NCI-H774 (cell line): Measurements from ENCODE around the gene S100A5.

Experiments
- DNase-seq: peaks from one replicate; lab custom pipeline; 2025; lab: John Stamatoyannopoulos, UW

Gene S100A5

DNA sequence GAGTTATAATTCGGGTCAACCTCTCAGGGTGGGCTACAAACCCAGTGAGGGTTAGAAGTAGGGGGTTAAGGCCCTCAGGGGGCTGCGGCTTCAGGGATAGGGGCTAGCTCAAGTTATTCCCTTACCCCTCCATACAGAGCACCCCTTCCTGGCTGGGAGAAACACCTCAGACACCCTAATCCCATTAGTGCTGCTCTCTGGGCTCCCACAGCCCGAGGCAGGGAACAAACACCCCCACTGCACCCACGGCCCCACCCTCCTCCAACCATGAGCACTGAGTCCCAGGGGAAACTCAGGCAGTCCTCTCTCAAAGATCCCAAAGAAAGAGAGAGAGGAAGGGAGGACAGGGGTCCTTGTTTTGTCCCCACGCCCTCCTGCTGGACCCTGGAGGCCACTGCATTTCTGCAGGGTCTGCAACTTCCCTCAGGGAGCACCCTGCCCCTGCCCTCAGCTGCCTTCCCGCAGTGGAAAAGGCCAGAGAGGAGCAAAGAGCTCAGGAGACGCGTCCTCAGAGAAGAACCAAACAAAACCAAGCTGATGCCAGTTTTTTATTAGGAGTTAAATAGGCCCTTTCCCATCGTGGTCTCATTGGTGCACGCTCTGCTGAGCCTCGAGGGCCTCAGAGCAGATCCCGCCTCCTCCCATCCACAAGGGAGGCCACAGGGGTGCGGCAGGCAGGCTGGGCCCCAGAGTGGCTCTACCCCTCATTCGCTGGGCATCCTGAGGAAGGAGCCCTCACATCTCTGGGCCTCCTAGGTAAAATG, 6.2 kb upstream of the S100A5 start:
- no peak for DNase-seq

DNA sequence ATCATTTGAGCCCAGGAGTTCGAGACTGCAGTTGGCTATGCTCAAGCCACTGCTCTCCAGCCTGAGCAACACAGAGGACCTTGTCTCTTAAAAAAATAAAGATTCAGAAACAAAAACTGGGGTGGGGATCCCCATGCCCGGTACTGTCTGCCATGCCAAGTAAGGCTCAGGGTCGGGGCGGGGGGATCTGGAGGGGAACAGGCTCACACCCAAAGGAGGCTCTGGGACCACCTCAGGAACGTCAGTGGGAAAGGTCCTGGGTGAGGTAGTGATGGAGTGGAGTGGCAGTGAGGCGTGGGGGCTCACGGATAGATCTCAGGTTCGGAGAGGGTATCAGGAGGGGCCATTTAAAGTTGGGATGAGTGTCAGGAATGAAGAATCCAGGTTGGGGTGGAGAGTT, 5.6 kb upstream of the S100A5 start:
- no peak for DNase-seq

DNA sequence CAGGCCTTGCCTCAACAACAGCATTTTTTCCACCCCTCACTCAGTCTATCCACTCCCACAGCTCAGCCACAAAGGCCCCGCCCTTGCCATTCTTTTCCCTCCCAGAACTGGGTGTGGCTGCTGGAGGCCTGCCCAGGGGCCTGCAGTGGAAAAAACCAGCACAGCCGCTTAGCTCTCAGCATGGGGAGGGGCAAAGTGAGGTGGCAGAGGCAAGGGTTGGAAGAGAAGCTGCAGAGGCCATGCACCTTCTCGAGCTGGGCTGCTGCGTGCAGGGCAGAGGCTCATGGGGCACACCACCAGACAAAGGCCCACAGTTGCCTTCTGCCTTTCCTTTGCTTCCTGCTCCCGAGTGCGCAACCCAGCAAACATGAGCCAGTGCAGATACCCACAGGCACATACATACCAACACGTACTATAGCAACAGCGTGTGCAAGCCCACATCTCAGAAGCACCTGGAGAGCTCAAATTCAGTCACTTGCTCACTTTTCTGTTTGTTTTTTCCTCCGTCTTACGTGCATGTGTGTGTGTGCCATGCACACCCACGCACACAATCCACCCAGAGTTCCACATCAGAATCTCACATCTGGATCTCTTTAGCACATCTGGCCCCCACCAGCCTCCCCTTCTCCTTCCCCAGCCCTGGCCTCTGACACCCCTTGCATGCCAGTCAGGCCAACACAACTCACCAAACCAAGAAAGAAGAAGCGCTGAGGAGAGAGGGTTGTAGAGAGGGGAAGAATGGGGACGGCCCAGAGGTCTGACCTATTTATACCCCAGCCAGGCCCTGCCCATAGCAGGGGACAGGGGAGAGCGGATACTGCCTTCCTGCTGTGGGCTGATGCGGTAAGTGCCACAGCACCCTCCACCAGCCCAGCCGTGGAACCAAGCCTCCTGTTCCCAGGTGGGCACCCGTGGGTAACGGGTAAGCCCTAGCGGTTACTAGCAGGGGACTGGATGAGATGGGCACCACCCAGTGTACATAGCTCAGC, 4.6 kb upstream of the S100A5 start, which contains the start of gene S100A4:
Gene S100A4 (minus strand): TSS at position 740 of the 989 bp plus-strand sequence. CDS start 1,012 bp downstream, outside the sequence.
- DNase-seq: peak; percentile 67

DNA sequence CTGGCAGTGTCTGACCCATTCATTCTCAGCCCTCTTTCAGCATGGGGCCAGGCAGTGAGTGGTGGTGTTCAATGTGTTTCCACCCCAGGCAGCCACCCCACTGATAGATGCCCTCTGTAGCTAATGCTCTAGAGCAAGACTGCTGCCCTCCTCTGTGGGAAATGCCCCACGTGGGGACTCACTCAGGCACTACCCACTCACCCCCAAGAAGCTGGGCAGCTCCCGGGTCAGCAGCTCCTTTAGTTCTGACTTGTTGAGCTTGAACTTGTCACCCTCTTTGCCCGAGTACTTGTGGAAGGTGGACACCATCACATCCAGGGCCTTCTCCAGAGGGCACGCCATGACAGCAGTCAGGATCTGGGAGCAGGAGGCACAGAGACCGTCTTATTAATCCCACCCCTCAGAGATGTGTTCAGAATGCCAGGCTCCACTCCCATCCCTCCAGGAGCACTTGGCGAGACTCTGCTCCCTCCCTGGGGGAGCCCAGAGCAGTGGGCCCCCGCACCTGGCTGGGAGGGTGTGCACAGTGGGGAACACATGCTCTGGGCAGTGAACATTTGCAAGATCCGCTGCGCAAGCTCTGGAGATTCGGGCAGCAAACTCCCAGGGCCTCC, 3.8 kb upstream of the S100A5 start:
- DNase-seq: no peak

DNA sequence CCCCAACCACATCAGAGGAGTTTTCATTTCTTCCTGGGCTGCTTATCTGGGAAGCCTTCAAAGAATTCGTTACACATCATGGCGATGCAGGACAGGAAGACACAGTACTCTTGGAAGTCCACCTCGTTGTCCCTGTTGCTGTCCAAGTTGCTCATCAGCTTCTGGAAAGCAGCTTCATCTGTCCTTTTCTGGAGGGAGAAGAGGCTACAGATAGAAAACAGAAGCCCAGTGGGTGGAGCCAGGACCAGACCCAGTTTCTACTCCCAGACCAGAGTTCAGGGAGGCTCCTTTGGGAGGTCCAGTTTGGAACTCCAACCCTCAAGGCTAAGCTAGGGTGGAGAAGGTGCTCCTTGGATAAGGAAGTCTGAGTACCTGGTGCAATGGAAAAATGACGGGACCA, 3.0 kb upstream of the S100A5 start:
- DNase-seq: no peak

DNA sequence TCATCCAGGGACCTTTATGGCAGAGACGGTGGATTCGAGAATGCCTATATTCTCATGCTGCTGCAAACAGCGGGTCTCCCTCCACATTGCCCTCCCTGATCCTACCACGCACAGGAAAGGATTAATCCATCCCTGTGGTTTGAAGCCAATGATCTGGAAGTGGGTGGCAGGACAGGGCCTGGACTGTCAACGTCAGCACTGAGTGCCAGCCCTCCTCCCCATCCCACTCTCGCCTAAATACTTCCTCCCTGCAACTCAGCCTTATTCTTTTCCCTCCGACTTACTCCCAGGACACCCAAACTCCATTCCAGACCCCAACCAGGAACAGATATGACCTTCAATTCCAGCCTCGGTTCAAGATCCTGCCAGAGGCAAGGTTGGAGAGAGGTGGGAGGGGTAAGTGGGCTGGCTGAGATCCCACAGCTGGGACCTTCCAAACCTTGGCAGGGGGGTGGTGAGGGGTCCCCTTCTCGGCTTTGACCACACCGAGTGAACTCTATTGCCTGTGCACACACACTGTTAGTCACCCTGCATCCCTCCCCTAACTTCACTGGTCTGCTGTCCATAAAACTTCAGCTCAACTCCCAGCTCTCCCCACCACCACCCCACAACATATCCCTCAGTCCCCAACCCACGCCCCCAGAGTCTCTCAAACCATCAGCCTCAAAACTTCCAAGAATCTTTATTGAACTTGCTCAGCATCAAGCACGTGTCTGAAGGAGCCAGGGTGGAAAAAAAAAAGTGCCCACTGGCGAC, 2.4 kb upstream of the S100A5 start:
- DNase-seq: no peak

DNA sequence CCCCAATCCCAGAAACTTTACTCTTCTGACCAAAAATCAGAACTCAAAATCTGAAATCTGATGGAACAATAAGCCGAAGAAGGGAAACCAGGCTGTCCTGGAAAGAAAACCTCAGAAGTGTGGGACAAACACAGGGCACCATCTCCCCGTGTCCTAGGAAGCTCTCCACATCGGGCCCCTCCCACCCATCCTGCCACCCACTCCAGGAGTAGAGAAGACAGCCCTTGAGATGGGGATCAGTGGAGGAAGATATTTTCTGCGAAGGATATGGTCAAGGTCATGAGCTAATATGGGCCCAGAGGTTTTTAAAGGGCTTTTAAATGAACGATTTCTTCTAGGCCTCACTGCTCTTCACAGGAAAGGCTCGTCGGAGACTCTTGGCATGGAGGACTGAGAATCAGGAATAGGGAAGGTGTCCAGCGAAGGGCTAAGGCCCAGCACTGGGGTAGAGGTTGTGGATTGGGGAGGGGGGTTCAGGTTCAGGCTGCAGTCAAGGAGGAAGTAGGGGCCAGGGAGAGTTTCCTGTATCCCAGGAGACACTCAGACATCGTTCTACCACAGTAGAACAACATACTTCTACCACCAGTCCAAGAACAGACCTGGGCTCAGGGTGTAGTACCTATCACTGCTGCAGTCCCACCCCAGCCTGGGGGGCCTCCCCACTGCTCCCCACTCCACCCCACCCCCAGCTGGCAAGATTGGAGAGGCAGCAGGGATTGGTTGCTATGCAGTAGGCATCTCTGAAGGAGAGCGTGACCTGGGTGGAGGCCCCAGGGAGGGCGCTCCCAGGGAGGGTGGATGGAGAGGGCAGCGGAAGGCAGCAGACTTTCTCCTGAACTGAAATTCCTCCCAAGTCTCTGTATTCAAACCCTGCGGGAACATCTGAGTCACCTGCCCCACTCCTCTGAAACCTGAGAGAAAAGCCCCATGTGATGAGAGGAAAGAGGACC, 1.2 kb upstream of the S100A5 start:
- no peak for DNase-seq

DNA sequence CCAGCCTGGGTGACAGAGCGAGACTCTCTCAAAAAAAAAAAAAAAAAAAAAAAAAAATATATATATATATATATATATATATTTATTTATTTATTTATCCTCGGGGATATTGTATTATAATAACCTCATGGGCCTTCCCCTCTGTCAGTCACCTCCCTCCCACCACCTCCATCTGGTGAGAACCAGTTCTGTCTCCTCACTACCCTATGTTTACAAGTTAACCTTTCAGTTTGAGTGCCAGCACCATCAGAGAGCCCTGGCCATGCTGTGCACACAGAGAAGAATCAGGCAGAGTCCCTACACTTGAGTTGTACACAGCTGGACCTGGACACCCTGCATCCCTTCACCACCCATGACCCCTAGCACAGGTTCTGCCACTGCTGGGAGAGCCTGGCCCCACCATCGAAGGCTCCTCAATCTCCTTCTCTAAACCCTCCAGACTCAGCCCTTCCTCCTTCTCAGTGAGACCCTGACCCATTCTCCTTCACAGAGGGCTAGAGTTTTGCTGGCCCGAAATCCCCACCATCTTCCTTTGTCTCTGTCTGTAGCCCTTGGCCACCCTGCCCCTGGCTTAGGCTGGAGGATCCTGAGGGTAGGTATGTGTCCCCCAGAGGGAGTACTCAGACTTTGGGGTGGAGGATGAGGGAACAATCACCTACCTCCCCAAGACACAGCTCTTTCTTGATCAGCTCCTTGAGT, 1.2 kb downstream of the S100A5 start:
- no peak for DNase-seq

DNA sequence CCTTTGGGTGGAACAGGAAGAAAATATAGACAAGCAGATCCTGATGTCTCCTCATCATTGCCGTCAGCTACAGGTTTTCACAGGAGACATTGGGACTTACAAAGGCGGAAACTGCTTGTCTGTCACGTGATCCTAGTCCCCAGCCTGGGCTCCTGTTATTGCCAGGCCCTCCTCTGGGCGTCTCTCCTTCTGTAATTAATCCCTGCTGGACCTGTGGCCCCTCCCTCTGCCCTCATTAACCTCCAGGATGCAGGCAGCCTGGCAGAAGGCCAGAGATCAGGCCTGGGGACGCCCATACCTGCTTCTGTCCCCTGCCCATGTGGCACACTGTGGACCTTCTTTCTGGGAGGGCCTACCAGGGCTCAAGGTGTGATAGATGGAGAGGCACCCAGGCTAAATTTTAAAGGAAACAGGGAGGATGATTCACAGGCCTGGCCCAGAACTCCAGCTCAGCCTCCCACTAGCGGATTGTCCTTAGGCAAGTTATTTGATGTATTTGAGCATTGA, 2.4 kb downstream of the S100A5 start:
- DNase-seq: no peak

DNA sequence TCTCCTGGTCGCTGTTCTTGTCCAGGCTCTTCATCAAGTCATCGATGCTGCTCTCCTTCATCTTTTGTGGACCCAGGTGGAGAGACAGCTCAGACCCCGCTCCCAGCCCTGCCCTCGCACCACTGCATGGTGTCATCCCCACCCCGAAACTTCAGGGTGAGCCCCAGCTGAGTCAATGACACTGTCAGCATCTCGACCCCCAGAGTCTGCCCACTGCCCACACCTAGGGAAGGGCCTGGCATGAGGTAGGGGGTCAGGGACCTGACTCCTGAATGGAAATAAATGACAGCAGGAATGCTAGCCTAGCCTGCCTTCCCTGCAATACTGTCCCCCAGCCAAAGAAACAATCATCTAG, 3.4 kb downstream of the S100A5 start:
- no peak for DNase-seq

DNA sequence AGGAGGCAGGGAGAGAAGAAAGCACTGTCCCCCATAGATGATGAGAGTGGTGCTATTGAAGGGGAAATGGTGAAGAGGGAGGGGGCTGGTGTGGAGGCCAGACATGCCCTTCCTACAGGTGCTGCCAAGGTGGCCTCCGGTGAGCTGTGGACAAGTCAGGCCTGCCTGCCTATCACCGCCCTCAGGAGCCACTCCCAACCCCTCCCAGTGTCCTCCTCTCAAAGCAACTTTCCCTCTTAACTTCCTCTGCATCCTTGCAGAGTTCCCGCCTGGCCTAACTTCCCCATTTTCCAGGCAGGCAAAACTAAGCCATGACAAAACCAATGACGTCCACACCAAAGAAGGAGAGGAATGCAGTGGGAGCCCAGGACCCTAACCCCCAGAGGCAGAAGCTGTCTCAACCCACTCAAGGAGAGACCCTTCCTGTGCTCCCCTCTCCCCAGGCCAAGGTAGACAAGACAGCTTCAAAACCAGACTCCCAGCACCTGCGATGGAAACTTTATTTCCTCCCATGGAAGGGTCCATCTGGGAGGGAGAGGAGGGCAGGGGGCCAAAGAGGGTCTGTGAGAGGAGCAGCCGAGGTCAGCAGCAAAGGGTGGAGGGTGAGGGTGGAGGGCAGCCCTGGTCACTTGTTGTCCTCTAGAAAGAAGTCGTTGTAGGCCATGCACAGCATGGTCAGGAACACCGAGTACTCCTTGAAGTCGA, 3.9 kb downstream of the S100A5 start:
- no peak for DNase-seq

DNA sequence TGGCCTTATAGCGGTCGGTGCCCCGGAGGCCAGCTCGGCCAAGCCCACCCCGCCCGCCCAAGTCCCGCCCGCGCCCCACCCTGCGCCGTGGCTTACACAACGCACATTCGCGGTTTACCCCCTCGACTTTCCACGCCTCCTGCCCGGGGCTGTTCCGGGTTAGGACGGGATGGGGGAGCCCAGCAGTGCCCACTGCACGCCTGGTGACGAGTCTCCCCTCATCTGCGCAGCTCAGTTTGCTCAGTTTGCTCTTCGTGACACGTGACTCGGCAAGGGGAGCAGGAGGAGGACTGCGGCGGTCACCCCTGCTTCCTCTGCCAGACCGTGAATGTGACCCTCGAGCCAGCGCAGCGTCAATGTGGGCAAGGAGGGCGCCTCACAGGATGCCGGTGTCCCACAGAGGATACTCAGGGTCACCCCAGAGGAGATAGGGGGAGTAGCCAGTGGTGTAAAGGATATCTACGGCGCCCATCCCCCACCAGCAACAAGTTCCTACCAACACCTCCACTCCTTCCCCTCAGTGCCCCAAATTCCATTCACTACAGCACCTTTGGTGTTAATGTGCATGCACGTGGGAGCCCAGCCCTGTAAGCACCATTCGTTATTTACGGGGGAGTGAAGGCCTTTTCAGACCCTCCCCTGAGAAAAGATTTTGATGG, 4.6 kb downstream of the S100A5 start:
- DNase-seq: peak; percentile 56

DNA sequence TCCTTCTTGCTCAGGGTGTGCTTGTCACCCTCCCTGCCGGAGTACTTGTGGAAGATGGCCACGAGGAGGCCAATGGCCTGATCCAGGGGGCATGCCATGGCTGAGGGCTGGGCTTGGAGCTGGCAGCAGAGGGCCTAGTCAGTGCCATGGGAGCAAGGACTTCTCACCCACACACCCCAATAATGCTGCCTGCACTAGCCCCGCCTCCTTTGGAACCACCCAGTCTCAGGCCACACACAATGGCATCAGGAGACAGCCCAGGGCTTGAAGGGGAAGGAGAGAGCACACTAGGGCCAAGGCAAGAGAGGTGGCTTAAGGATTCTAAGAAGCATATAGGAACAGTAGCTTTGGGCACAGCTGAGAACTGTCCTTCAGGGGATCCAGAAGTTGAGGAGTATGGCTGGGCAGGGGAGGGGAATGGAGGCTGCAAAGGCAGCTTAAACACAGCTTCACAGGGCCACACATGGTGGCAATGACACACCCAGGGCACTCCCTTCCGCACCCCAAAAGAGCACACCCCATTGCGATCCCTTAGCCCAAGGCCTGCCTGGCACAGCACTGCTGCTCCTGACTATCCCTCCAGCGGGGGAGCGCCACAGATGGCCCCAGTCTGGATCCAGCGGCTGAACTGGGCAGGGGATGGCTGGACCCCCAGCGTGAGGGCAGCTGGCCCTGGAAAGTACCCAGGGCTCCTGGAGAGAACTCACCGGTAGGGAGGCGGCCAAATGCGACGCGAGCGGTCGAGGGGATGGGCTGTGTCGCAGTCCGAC, 5.3 kb downstream of the S100A5 start, which contains the start of gene S100A6:
Gene S100A6 (minus strand): TSS at position 750 of the 770 bp plus-strand sequence. CDS start 652 bp downstream, at position 98.
- DNase-seq: no peak

DNA sequence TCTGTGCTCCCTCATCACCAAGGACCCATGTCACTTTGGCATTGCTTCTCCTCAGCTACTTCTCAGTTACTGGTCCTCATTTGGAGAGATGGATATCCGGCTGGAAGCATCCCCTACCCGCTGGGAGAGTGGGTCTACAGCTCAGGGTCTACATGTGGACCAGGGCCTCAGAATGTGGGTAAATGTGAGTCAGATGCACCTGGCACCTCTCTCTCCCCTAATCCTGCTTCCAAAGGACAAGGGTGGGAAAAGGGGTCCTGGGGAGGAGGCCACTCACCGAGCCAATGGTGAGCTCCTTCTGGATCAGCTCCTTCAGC, 5.9 kb downstream of the S100A5 start:
- no peak for DNase-seq

DNA sequence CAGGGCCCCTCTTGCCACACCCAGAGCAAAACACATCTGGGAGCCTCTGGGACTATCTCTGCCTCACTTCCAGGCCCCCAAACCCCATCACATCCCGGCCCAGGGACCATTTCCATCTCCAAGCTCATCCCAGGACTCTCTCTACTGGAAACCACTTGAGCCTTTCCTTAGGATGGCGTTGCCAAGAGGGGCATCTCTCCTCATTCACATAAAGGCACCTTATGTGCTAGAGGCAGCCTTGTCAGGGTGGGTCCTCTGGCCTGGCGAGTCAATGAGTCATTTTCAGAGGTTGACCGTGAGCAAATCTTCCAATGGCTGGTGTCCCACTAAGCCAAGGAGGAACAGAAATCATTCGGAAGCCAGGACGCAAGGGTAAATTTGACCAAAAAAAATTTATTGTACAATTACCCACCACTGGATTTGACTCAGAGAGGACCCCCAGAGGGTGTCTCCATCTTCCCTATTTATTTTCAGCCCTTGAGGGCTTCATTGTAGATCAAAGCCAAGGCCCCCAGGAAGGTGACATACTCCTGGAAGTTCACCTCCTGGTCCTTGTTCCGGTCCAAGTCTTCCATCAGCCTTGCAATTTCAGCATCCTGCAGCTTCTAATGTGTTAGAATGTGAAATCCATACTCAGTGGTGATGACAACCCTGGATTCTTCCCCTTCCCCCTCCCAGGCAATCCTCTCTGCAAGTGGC, 6.4 kb downstream of the S100A5 start:
- no peak for DNase-seq

DNA sequence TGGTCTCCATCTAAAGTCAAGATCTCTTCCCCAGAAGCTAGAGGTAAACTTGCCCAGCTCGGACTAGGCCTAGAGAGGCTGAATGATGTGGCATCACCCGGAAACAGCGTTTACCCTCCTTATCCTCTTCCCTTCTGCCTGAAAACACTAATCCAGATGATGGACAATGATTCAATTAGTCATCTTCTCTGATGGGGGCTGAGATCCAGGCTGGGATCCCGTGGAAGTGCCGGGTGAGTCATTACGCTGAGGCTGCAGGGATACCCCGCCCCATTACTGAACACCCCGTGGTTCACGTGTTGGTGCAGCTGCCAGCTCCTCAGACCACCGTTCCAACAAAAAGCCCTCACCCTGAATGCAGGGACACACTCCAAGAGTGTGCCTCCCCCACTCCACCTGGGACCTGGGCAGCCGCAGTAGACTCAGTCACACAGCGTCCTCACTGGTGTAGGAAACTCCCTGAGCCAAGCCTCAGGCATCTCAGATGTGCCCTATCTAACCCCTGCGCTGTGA, 7.0 kb downstream of the S100A5 start:
- no peak for DNase-seq
